Activated CD8-positive, alpha-beta memory T cell treated with anti-CD3 and anti-CD28 coated beads for 36 hours (primary cell): ENCODE measurements around the gene CEMIP. TPM values are rescaled to one million over a fixed set of nuclear protein-coding genes. Genes with fewer than 3 reads are reported as not detected.

Source experiments
- CTCF ChIA-PET: fragments of 350-600 bp; sonication (Branson Sonifier 250); formaldehyde crosslinking; loops from one replicate; lab custom pipeline; 2021; ENCODE audit warnings: antibody characterized with exemption; lab: Charles Lee
- POLR2A ChIA-PET: fragments of 350-600 bp; sonication (Branson Sonifier 250); formaldehyde crosslinking; loops from one replicate; lab custom pipeline; 2021; ENCODE audit warnings: antibody characterized with exemption; lab: Charles Lee
- total RNA-seq, 2 experiments: library from RNA; stranded (reverse); gene quantifications; one replicate each; pipeline ENCODE4 v1.2.3, GENCODE V29; 2021

Gene CEMIP
- total RNA-seq, 2 experiments from 2014 or later: not detected

GRCh38 chr15:80999623-81000036 lies 220.5 kb downstream of the CEMIP start:
- ChIA-PET POLR2A (interaction anchor here (1.0 to 2.1 kb wide), 3 partner anchors 10 to 24 kb away, joined by 3 to 14 read pairs (median 4); no protein-coding TSS in a partner anchor), CTCF (interaction anchor here (0.9 kb wide), 1 partner anchor 32 kb away, joined by 3 read pairs; no protein-coding TSS in a partner anchor)

GRCh38 chr15:81000144-81000623 lies 221.0 kb downstream of the CEMIP start:
- ChIA-PET POLR2A (interaction anchor here (1.0 to 2.2 kb wide), 4 partner anchors 9 to 24 kb away, joined by 3 to 14 read pairs (median 6); no protein-coding TSS in a partner anchor), CTCF (interaction anchor here (1.1 to 1.9 kb wide), 3 partner anchors 10 to 266 kb away, joined by 3 to 9 read pairs (median 8); no protein-coding TSS in a partner anchor)

- CTCF ChIA-PET: interaction anchor here (1.1 to 1.9 kb wide), 3 partner anchors 10 to 265 kb away, joined by 3 to 9 read pairs (median 8); no protein-coding TSS in a partner anchor
- POLR2A ChIA-PET: interaction anchor here (1.0 to 2.2 kb wide), 6 partner anchors 9 to 48 kb away, joined by 3 to 14 read pairs (median 4); no protein-coding TSS in a partner anchor
Measured at GRCh38 chr15:81000624-81001151, 221.5 kb downstream of the CEMIP start, which contains the start of gene TLNRD1. TLNRD1 (plus strand) TSS chr15:81000923; CDS start chr15:81002272, 1,349 bp downstream.

Other genes starting within 250 kb of the CEMIP start
- 1 to 10 TPM; 5.6 to 6.8 TPM for gene ABHD17C, start 84.1 kb upstream of the CEMIP start, total RNA-seq
- gene MESD, start 210.4 kb downstream of the CEMIP start, total RNA-seq: 10 to 100 TPM; 26.5 to 28.1 TPM
- gene TLNRD1, start 221.6 kb downstream of the CEMIP start, total RNA-seq: 10 to 100 TPM; 37.4 to 37.8 TPM